Measurements from ENCODE around the gene MAP3K21. TPM values are rescaled to one million over a fixed set of nuclear protein-coding genes. Genes with fewer than 3 reads are reported as not detected.

Gene MAP3K21
- total and polyA plus RNA-seq, 8 donors = 4.8 to 58.5 (median 16.1) TPM

DNA sequence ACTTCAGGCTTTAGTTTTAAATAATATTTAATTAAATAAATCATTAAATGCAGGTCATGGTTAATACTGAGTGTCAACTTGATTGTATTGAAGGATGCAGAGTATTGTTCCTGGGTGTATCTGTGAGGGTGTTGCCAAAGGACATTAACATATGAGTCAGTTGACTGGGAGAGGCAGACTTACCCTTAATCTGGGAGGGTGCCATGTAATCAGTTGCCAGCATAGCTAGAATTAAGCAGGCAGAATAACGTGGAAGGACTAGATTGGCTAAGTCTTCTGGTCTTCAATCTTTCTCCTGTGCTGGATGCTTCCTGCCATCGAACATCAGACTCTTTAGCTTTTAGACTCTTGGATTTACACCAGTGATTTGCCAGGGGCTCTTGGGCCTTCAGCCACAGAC is 85.3 kb downstream of the MAP3K21 start:
- H3K27ac ChIP-seq = no peak overlapping the region
- intact Hi-C loops (cut with DNase I; ENCODE audit: low total_unique reads) = no loop called here
- no peaks in the 10 kb centered on the region for H3K36me3 ChIP-seq
- no peaks in the 10 kb centered on the region for H3K4me1 ChIP-seq
- no peak for DNase-seq
- no peak overlapping the region for H3K4me3 ChIP-seq
- peaks cover 0 to 11% (median 2%) of the 10 kb centered on the region in 4 donors for H3K9me3 ChIP-seq
- WGBS, 5 donors = 64 to 79% (median 71%) methylated on average over 2 of the region's 2 CpGs
- TF ChIP-seq POLR2AphosphoS5 (IDR thresholded peaks at IDR 0.05) (no peak), POLR2A (IDR thresholded peaks at IDR 0.05) (no peak)
- no peaks in the 10 kb centered on the region for H3K27me3 ChIP-seq

DNA sequence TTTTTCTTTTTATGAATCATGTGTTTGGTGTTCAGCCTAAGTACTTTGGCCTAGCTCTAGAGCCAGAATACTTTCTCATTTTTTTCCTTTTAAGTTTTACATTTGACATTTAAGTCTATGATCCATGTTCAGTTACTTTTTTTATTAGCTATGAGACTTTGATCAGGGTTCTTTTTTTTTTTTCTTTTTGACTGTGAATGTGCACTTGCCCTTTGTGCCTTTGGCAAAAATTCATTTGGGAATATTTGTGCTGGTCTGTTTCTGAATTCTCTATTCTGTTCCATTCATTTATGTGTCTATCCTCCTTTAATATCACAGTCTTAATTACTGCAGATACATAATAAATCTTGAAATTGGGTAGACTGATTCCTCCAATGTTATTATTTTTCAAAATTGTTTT is 93.8 kb downstream of the MAP3K21 start:
- H3K27ac ChIP-seq = no peak overlapping the region
- no peaks in the 10 kb centered on the region for H3K36me3 ChIP-seq
- DNase-seq = no peak
- intact Hi-C loops (cut with DNase I; ENCODE audit: low total_unique reads) = no loop called here
- H3K4me3 ChIP-seq = no peak overlapping the region
- H3K9me3 ChIP-seq = no peaks in the 10 kb centered on the region
- no peak for TF ChIP-seq POLR2A (IDR thresholded peaks at IDR 0.05)
- TF ChIP-seq, protein P1, sequence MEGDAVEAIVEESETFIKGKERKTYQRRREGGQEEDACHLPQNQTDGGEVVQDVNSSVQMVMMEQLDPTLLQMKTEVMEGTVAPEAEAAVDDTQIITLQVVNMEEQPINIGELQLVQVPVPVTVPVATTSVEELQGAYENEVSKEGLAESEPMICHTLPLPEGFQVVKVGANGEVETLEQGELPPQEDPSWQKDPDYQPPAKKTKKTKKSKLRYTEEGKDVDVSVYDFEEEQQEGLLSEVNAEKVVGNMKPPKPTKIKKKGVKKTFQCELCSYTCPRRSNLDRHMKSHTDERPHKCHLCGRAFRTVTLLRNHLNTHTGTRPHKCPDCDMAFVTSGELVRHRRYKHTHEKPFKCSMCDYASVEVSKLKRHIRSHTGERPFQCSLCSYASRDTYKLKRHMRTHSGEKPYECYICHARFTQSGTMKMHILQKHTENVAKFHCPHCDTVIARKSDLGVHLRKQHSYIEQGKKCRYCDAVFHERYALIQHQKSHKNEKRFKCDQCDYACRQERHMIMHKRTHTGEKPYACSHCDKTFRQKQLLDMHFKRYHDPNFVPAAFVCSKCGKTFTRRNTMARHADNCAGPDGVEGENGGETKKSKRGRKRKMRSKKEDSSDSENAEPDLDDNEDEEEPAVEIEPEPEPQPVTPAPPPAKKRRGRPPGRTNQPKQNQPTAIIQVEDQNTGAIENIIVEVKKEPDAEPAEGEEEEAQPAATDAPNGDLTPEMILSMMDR (IDR thresholded peaks at IDR 0.05) = no peak
- no peak for TF ChIP-seq EP300 (IDR thresholded peaks at IDR 0.05)
- no peak for TF ChIP-seq POLR2AphosphoS5 (IDR thresholded peaks at IDR 0.05)
- no peaks in the 10 kb centered on the region for H3K27me3 ChIP-seq
- H3K4me1 ChIP-seq = no peaks in the 10 kb centered on the region

DNA sequence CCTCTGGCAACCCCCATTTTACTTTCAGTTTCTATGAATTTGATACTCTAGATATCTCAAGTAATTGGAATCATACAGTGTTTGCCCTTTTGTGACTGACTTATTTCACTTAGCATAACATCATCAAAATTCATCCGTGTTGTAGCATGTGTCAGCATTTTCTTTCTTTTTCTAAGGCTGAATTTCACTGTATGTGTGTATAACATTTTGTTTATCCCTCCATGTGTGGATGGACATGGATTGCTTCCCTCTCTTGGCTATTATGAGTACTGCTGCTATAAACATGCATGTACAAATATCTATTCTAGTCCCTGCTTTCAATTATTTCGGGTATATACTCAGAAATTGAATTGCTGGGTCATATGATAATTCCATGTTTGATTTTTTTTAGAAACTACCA is 97.3 kb downstream of the MAP3K21 start:
- H3K4me3 ChIP-seq = no peak overlapping the region
- DNase-seq = no peak
- TF ChIP-seq POLR2A (IDR thresholded peaks at IDR 0.05) (no peak), POLR2AphosphoS5 (IDR thresholded peaks at IDR 0.05) (no peak), EP300 (IDR thresholded peaks at IDR 0.05) (no peak)
- TF ChIP-seq, protein P1 (IDR thresholded peaks at IDR 0.05) = no peak
- no peaks in the 10 kb centered on the region for H3K36me3 ChIP-seq
- no peaks in the 10 kb centered on the region for H3K9me3 ChIP-seq
- intact Hi-C loops (cut with DNase I; ENCODE audit: low total_unique reads) = no loop called here
- no peaks in the 10 kb centered on the region for H3K4me1 ChIP-seq
- H3K27ac ChIP-seq = no peak overlapping the region
- WGBS, 5 donors = 68 to 79% (median 74%) methylated on average over 2 of the region's 2 CpGs
- H3K27me3 ChIP-seq = no peaks in the 10 kb centered on the region

DNA sequence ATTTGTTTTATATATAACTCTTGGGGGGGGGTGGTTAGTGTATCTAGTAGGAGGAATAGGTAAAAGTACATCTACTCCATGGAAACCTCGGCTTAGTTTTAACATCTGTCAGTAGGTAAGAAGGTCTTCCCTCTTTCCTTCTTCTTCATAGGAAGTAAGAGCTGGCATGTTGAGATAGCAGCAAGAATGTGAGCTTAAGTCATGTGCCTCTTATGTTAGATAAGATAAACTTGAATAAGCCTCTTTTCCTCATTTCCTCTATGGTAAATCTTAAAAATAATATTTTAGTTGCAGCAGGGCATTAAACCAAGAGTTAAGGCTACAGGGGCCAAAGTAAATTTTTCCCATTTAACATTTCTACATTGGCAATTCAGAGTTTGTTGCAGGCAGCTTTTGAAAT is 100.4 kb downstream of the MAP3K21 start:
- Histone ChIP-seq H3K27me3 (peaks cover 0 to 4% (median 0%) of the 10 kb centered on the region in 3 donors), H3K4me1 (no peaks in the 10 kb centered on the region), H3K27ac (no peak overlapping the region), H3K36me3 (no peaks in the 10 kb centered on the region), H3K9me3 (no peaks in the 10 kb centered on the region), H3K4me3 (no peak overlapping the region)
- WGBS, 5 donors = 33 to 61% (median 55%) methylated on average over 1 of the region's 1 CpG
- no peak for TF ChIP-seq POLR2AphosphoS5 (IDR thresholded peaks at IDR 0.05)
- no peak for TF ChIP-seq POLR2A (IDR thresholded peaks at IDR 0.05)
- no peak for TF ChIP-seq EP300 (IDR thresholded peaks at IDR 0.05)
- DNase-seq = no peak
- intact Hi-C loops (cut with DNase I; ENCODE audit: low total_unique reads) = no loop called here

DNA sequence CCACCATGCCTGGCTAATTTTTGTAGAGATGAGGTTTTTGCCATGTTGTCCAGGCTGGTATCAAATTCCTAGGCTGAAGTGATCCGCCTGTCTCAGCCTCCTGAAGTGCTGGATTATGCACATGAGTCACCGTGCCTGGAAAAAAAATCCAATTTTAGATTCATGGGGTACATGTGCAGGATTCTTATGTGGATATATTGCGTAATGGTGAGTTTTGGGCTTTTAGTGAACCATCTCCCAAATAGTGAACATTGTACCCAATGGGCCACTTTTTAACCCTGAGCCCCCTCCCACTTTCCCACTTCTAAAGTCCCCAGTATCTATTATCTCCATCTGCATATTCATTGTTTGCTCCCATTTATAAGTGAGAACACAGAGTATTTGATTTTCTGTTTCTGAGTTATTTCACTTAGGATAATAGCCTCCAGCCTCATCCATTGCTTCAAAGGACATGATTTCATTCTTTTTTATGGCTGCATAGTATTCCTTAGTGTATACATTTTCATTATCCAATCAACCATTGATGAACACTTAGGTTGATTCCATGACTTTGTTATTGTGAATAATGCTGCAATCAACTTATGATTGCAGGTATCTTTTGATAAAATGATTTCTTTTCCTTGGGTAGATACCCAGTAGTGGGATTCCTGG is 104.4 kb downstream of the MAP3K21 start:
- no peak overlapping the region for H3K4me3 ChIP-seq
- H3K4me1 ChIP-seq = no peaks in the 10 kb centered on the region
- 86 to 94% (median 89%) methylated on average over 3 of the region's 3 CpGs for WGBS, 5 donors
- no peak for DNase-seq
- H3K9me3 ChIP-seq = no peaks in the 10 kb centered on the region
- no peak overlapping the region for H3K27ac ChIP-seq
- no peak for TF ChIP-seq POLR2A (IDR thresholded peaks at IDR 0.05)
- TF ChIP-seq POLR2AphosphoS5 (IDR thresholded peaks at IDR 0.05) = no peak
- TF ChIP-seq, protein P1 (IDR thresholded peaks at IDR 0.05) = no peak
- intact Hi-C loops (cut with DNase I; ENCODE audit: low total_unique reads) = no loop called here
- no peaks in the 10 kb centered on the region for H3K36me3 ChIP-seq
- H3K27me3 ChIP-seq = peaks cover 0 to 4% (median 0%) of the 10 kb centered on the region in 3 donors

All from stomach (tissue), 9 donors.